Vagina (tissue), 2 donors: ENCODE results near the gene RHOU. TPM values are rescaled to one million over a fixed set of nuclear protein-coding genes. Genes with fewer than 3 reads are reported as not detected.

Experiments
- DNase-seq, 2 donors: peaks; one replicate each; pipeline ENCODE4 v3.0.0-alpha.2; 2017; ENCODE audit errors: extremely low spot score in 2 of 2
- H3K27ac ChIP-seq: fragments of 200-600 bp; sonication (generic); one replicate; pipeline ENCODE4 v1.5.1; 2019
- H3K27me3 ChIP-seq: fragments of 200-600 bp; sonication (generic); one replicate; pipeline ENCODE4 v1.5.1; 2019
- H3K36me3 ChIP-seq, 2 donors: fragments of 200-600 bp; sonication (generic); one replicate each; pipeline ENCODE4 v1.5.1; 2017 to 2019
- H3K4me1 ChIP-seq: fragments of 200-600 bp; sonication (generic); one replicate; pipeline ENCODE4 v1.5.1; 2019
- H3K4me3 ChIP-seq, 2 donors: fragments of 200-600 bp; sonication (generic); 1 replicate in 1 of 2; 2 replicates in 1 of 2; pipeline ENCODE4 v1.5.1; 2016 to 2019
- H3K9me3 ChIP-seq: fragments of 200-600 bp; sonication (generic); one replicate; pipeline ENCODE4 v1.5.1; 2019
- POLR2A ChIP-seq, 2 donors: fragments of 450-650 bp; IDR thresholded peaks; one replicate each; pipeline ENCODE4 v1.6.1; 2017; ENCODE audit warnings: antibody characterized with exemption in 2 of 2, mild to moderate bottlenecking in 2 of 2, moderate library complexity in 2 of 2
- POLR2AphosphoS5 ChIP-seq, 2 donors: sonication (generic); formaldehyde crosslinking; IDR thresholded peaks; one replicate each; pipeline ENCODE4 v1.9.0; 2017; ENCODE audit warnings: antibody characterized with exemption in 2 of 2, mild to moderate bottlenecking in 2 of 2, low read depth in 1 of 2; ENCODE audit not compliant: insufficient read depth in 1 of 2
- intact Hi-C: fragments of 100-400 bp; cut with DNase I; formaldehyde crosslinking; loops from one replicate; pipeline ENCODE4 v1.15.1; 2023
- total RNA-seq: library from RNA; depleted of rRNA; stranded (reverse); fragments of >200 nt; gene quantifications from one replicate; pipeline ENCODE4 v1.2.3, GENCODE V29; 2016
- TF ChIP-seq, protein P1 (sequence below), 3 experiments: fragments of 450-650 bp in 2 of 3; fragments of 200-600 bp in 1 of 3; sonication (generic) in 1 of 3; IDR thresholded peaks; one replicate each; pipeline ENCODE4 v1.5.1; 2017 to 2019; ENCODE audit warnings: antibody characterized with exemption in 3 of 3, mild to moderate bottlenecking in 2 of 3, moderate library complexity in 2 of 3

Gene RHOU
- total RNA-seq, 1 donor from 2014 or later = 10.8 TPM

DNA sequence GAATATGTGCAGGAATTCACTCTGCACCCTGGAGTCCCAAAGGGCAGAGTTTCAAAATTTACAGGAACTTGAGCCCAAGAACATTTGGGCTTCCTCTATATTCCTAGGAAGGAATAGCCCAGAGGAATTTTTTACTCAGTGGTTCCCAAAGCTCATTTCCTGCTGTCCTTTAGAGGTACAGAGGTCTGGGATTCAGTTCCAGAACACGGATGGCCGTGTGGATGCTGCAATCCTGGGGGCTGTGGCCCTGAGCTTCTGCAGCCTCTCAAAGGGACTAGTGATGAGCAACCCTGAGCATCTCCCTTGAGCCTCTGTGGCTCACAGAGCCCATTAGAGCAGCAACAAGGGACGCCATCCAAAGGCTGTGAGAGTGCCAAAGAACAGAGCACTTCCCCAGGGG is 10.1 kb upstream of the RHOU start:
- no peak for DNase-seq

DNA sequence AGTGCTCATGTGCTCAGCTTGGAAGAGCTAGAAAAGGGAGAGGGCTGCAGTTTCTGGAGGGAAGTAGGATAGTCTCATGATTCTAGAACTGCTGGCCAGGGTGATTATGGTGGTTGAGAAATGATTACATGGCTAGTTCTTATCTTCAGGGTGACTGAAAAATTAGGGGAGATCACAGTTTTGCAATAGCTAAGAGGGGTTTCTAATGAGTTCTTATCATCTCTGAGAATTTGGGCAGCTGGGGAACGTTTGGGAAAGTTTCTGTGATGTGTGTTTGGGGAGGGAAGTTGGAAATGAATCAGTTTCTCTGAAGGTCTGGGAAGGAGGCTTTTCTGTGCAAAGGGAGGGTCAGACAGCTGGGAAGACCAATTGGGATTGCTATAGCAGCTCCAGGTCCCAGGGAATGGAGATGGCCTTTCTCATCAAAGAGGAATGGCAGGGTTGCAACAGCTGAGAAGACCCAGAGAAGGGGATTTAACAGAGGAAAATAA is 7.6 kb upstream of the RHOU start:
- Histone ChIP-seq H3K4me3 (no peak overlapping the region), H3K4me1 (no peaks in the 10 kb centered on the region), H3K36me3 (no peaks in the 10 kb centered on the region), H3K27me3 (no peaks in the 10 kb centered on the region), H3K9me3 (no peaks in the 10 kb centered on the region), H3K27ac (no peak overlapping the region)
- intact Hi-C loops = no loop called here
- DNase-seq = no peak
- TF ChIP-seq, protein P1, sequence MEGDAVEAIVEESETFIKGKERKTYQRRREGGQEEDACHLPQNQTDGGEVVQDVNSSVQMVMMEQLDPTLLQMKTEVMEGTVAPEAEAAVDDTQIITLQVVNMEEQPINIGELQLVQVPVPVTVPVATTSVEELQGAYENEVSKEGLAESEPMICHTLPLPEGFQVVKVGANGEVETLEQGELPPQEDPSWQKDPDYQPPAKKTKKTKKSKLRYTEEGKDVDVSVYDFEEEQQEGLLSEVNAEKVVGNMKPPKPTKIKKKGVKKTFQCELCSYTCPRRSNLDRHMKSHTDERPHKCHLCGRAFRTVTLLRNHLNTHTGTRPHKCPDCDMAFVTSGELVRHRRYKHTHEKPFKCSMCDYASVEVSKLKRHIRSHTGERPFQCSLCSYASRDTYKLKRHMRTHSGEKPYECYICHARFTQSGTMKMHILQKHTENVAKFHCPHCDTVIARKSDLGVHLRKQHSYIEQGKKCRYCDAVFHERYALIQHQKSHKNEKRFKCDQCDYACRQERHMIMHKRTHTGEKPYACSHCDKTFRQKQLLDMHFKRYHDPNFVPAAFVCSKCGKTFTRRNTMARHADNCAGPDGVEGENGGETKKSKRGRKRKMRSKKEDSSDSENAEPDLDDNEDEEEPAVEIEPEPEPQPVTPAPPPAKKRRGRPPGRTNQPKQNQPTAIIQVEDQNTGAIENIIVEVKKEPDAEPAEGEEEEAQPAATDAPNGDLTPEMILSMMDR (IDR thresholded peaks at IDR 0.05) = no peak
- TF ChIP-seq POLR2A (IDR thresholded peaks at IDR 0.05) (no peak), POLR2AphosphoS5 (IDR thresholded peaks at IDR 0.05; ENCODE audit: insufficient read depth in 1 of 2, low read depth in 1 of 2) (no peak)

More for the DNA sequence above, 10.1 kb upstream of the RHOU start:
- TF ChIP-seq, protein P1 (IDR thresholded peaks at IDR 0.05) = no peak
- TF ChIP-seq POLR2AphosphoS5 (IDR thresholded peaks at IDR 0.05; ENCODE audit: insufficient read depth in 1 of 2, low read depth in 1 of 2) (no peak), POLR2A (IDR thresholded peaks at IDR 0.05) (no peak)
- Histone ChIP-seq H3K36me3 (no peaks in the 10 kb centered on the region), H3K4me3 (no peak overlapping the region), H3K27me3 (no peaks in the 10 kb centered on the region), H3K9me3 (no peaks in the 10 kb centered on the region), H3K4me1 (no peaks in the 10 kb centered on the region), H3K27ac (no peak overlapping the region)
- intact Hi-C loops = no loop called here

DNA sequence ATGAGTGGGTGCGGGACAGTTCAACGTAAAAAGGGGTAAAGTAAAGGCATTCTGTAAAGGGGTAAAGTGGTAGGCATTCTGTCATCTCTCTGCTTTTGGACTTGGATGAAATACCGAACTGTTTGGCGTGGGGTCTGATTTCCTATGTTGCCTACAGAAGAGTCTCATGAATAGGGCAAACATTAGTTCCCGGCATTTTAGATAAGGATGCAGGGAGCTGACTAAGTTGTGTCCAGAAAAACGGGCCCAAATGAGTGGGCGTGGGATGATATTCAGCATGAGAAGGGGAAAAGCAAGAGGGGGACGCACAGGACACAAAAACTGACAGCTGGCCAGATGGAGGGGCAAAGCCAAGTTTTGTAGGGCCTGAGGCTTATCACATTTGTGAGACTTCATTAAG is 2.9 kb upstream of the RHOU start:
- Histone ChIP-seq H3K4me1 (peaks cover 15% of the 10 kb centered on the region), H3K36me3 (no peaks in the 10 kb centered on the region), H3K9me3 (no peaks in the 10 kb centered on the region), H3K4me3 (no peak overlapping the region), H3K27me3 (no peaks in the 10 kb centered on the region), H3K27ac (no peak overlapping the region)
- peak in 1 of 2 donors; percentile 69 for DNase-seq
- TF ChIP-seq, protein P1 (IDR thresholded peaks at IDR 0.05) = no peak
- TF ChIP-seq POLR2AphosphoS5 (IDR thresholded peaks at IDR 0.05; ENCODE audit: insufficient read depth in 1 of 2, low read depth in 1 of 2) (no peak), POLR2A (IDR thresholded peaks at IDR 0.05) (no peak)
- intact Hi-C loops = loop anchor here (5.0 kb wide), 1 partner anchor 1380 kb away; no protein-coding TSS in a partner anchor

DNA sequence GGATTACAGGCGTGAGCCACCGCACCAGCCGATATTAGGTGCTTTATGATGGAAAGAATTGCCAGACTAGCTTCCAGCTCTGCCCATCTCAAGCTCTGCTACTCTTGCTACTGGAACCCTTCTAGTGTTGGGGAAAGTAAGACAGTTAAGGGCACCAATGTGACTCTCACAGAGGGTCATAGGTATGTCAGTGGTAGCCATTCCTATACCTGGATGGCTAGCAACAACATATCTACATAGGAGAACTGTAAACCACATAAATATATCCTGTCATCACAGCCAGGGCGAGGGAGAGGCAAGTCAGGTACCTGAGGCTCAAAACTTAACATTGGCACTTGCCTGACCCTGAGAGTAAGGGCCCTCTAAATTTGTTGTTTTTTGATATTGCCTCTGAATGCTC is 1.7 kb upstream of the RHOU start:
- Histone ChIP-seq H3K9me3 (no peaks in the 10 kb centered on the region), H3K4me3 (no peak overlapping the region), H3K27me3 (no peaks in the 10 kb centered on the region), H3K4me1 (peaks cover 26% of the 10 kb centered on the region), H3K27ac (no peak overlapping the region), H3K36me3 (no peaks in the 10 kb centered on the region)
- DNase-seq = peak in 1 of 2 donors; percentile 60
- intact Hi-C loops = loop anchor here (5.0 kb wide), 1 partner anchor 1381 kb away; no protein-coding TSS in a partner anchor
- no peak for TF ChIP-seq POLR2A (IDR thresholded peaks at IDR 0.05)
- TF ChIP-seq, protein P1 (IDR thresholded peaks at IDR 0.05) = no peak
- TF ChIP-seq POLR2AphosphoS5 (IDR thresholded peaks at IDR 0.05; ENCODE audit: insufficient read depth in 1 of 2, low read depth in 1 of 2) = no peak

DNA sequence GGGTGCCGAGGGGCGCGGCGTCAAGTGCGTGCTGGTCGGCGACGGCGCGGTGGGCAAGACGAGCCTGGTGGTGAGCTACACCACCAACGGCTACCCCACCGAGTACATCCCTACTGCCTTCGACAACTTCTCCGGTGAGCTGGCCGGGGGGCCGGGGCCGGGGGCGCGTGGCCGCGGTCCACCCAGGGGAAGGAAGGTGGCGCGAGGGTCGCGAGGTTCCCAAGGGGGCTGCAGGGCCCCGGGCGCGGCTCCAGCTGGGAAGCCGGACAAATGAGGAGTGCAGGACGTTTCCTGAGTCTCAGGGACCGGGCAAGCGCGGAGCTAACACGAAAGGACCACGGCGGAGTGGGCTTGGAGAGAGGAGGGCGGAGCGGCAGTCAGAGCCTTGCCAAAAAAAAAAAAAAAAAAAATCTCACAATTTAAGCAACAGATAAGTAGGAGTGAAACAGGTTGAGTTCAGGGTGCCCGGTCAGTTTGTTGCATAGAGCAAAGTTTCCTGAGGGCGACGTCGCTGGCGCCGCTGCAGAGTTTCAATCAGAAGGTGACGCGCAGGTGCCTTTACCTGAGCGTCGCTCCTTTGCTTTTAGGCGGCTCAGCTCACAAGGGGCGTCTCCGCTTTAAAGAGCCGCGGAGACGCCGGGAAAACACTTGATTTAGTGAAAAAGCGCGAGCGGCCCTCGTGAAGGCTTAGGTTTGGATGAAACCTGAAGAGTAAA is 750 bp downstream of the RHOU start:
- Histone ChIP-seq H3K4me1 (peaks cover 26% of the 10 kb centered on the region), H3K4me3 (peak overlapping the region; percentile 80 to 94), H3K27ac (peak overlapping the region; percentile 84), H3K27me3 (no peaks in the 10 kb centered on the region), H3K36me3 (no peaks in the 10 kb centered on the region), H3K9me3 (no peaks in the 10 kb centered on the region)
- DNase-seq = peak in 1 of 2 donors; percentile 87
- TF ChIP-seq, protein P1 (IDR thresholded peaks at IDR 0.05) = no peak
- TF ChIP-seq POLR2AphosphoS5 (IDR thresholded peaks at IDR 0.05; ENCODE audit: insufficient read depth in 1 of 2, low read depth in 1 of 2) (peak in 1 of 2 donors; percentile 31), POLR2A (IDR thresholded peaks at IDR 0.05) (no peak)
- intact Hi-C loops = loop anchor here (2.0 kb wide), 1 partner anchor 491 kb away; no protein-coding TSS in a partner anchor
